Measurements from ENCODE around the gene TRIM40.
"Not testable (repeated sequence)": the region's sequence is repeated elsewhere in the genome, so short reads cannot be mapped to it uniquely, and the experiment has no call there.

The TRIM40 gene

GRCh38 chr6:30163918-30164654, 28.1 kb downstream of the TRIM40 start:
- Histone ChIP-seq H3K36me3 (ENCODE audit: control insufficient read depth in 2 of 2, insufficient read depth in 2 of 2, low read length in 2 of 2) (peaks cover 10 to 17% of the 10 kb centered on the region in 2 donors), H3K27me3 (ENCODE audit: control insufficient read depth in 2 of 2, insufficient read depth in 2 of 2, low read length in 2 of 2) (peaks cover 0 to 2% of the 10 kb centered on the region in 2 donors), H3K27ac (ENCODE audit: low read depth in 2 of 2, low read length in 2 of 2) (peak overlapping the region; percentile 92 to 94), H3K4me3 (ENCODE audit: low read length in 2 of 2) (peak overlapping the region; percentile 69 to 80), H3K9me3 (ENCODE audit: control insufficient read depth in 2 of 2, low read length in 2 of 2) (no peaks in the 10 kb centered on the region), H3K9ac (ENCODE audit: low read depth in 1 of 2, low read length in 2 of 2) (peak overlapping the region; percentile 79 to 91), H3K4me1 (ENCODE audit: control insufficient read depth in 2 of 2, insufficient read depth in 2 of 2, low read length in 2 of 2) (peaks cover 7 to 8% of the 10 kb centered on the region in 2 donors)

- H3K27ac ChIP-seq (ENCODE audit: low read depth in 2 of 2, low read length in 2 of 2), result peak overlapping the region; percentile 92 to 94
- no peaks in the 10 kb centered on the region for H3K9me3 ChIP-seq (ENCODE audit: control insufficient read depth in 2 of 2, low read length in 2 of 2)
- peaks cover 7 to 8% of the 10 kb centered on the region in 2 donors for H3K4me1 ChIP-seq (ENCODE audit: control insufficient read depth in 2 of 2, insufficient read depth in 2 of 2, low read length in 2 of 2)
- peaks cover 0 to 2% of the 10 kb centered on the region in 2 donors for H3K27me3 ChIP-seq (ENCODE audit: control insufficient read depth in 2 of 2, insufficient read depth in 2 of 2, low read length in 2 of 2)
- peaks cover 10 to 20% of the 10 kb centered on the region in 2 donors for H3K36me3 ChIP-seq (ENCODE audit: control insufficient read depth in 2 of 2, insufficient read depth in 2 of 2, low read length in 2 of 2)
- peak overlapping the region; percentile 56 to 91 for H3K9ac ChIP-seq (ENCODE audit: low read depth in 1 of 2, low read length in 2 of 2)
- peak overlapping the region; percentile 69 to 80 for H3K4me3 ChIP-seq (ENCODE audit: low read length in 2 of 2)
These were observed 28.8 kb downstream of the TRIM40 start for GRCh38 chr6:30164714-30165113.

GRCh38 chr6:30165238-30165637, 29.3 kb downstream of the TRIM40 start:
- not testable (repeated sequence) for H3K27me3 ChIP-seq (ENCODE audit: control insufficient read depth in 2 of 2, insufficient read depth in 2 of 2, low read length in 2 of 2); H3K4me1 ChIP-seq (ENCODE audit: control insufficient read depth in 2 of 2, insufficient read depth in 2 of 2, low read length in 2 of 2); H3K27ac ChIP-seq (ENCODE audit: low read depth in 2 of 2, low read length in 2 of 2); H3K9me3 ChIP-seq (ENCODE audit: control insufficient read depth in 2 of 2, low read length in 2 of 2); H3K4me3 ChIP-seq (ENCODE audit: low read length in 2 of 2); H3K9ac ChIP-seq (ENCODE audit: low read depth in 1 of 2, low read length in 2 of 2)
- H3K36me3 ChIP-seq (ENCODE audit: control insufficient read depth in 2 of 2, insufficient read depth in 2 of 2, low read length in 2 of 2), result peaks cover 10 to 21% of the 10 kb centered on the region in 2 donors

GRCh38 chr6:30167101-30167500, 31.2 kb downstream of the TRIM40 start:
- Histone ChIP-seq H3K27me3 (ENCODE audit: control insufficient read depth in 2 of 2, insufficient read depth in 2 of 2, low read length in 2 of 2) (peaks cover 4 to 17% of the 10 kb centered on the region in 2 donors), H3K9ac (ENCODE audit: low read depth in 1 of 2, low read length in 2 of 2) (no peak overlapping the region), H3K4me3 (ENCODE audit: low read length in 2 of 2) (no peak overlapping the region), H3K9me3 (ENCODE audit: control insufficient read depth in 2 of 2, low read length in 2 of 2) (no peaks in the 10 kb centered on the region), H3K4me1 (ENCODE audit: control insufficient read depth in 2 of 2, insufficient read depth in 2 of 2, low read length in 2 of 2) (peaks cover 8 to 11% of the 10 kb centered on the region in 2 donors), H3K36me3 (ENCODE audit: control insufficient read depth in 2 of 2, insufficient read depth in 2 of 2, low read length in 2 of 2) (peaks cover 14 to 32% of the 10 kb centered on the region in 2 donors), H3K27ac (ENCODE audit: low read depth in 2 of 2, low read length in 2 of 2) (no peak overlapping the region)

- Histone ChIP-seq H3K27me3 (ENCODE audit: control insufficient read depth in 2 of 2, insufficient read depth in 2 of 2, low read length in 2 of 2) (peaks cover 4 to 23% of the 10 kb centered on the region in 2 donors), H3K9ac (ENCODE audit: low read depth in 1 of 2, low read length in 2 of 2) (no peak overlapping the region), H3K36me3 (ENCODE audit: control insufficient read depth in 2 of 2, insufficient read depth in 2 of 2, low read length in 2 of 2) (peaks cover 14 to 32% of the 10 kb centered on the region in 2 donors), H3K9me3 (ENCODE audit: control insufficient read depth in 2 of 2, low read length in 2 of 2) (no peaks in the 10 kb centered on the region), H3K27ac (ENCODE audit: low read depth in 2 of 2, low read length in 2 of 2) (no peak overlapping the region), H3K4me1 (ENCODE audit: control insufficient read depth in 2 of 2, insufficient read depth in 2 of 2, low read length in 2 of 2) (peaks cover 4 to 7% of the 10 kb centered on the region in 2 donors), H3K4me3 (ENCODE audit: low read length in 2 of 2) (no peak overlapping the region)
These were observed 32.8 kb downstream of the TRIM40 start for GRCh38 chr6:30168741-30169140.

- Histone ChIP-seq H3K4me1 (ENCODE audit: control insufficient read depth in 2 of 2, insufficient read depth in 2 of 2, low read length in 2 of 2) (peaks cover 0 to 3% of the 10 kb centered on the region in 2 donors), H3K36me3 (ENCODE audit: control insufficient read depth in 2 of 2, insufficient read depth in 2 of 2, low read length in 2 of 2) (peaks cover 14 to 32% of the 10 kb centered on the region in 2 donors), H3K9ac (ENCODE audit: low read depth in 1 of 2, low read length in 2 of 2) (no peak overlapping the region), H3K9me3 (ENCODE audit: control insufficient read depth in 2 of 2, low read length in 2 of 2) (no peaks in the 10 kb centered on the region), H3K4me3 (ENCODE audit: low read length in 2 of 2) (no peak overlapping the region), H3K27me3 (ENCODE audit: control insufficient read depth in 2 of 2, insufficient read depth in 2 of 2, low read length in 2 of 2) (peaks cover 4 to 23% of the 10 kb centered on the region in 2 donors), H3K27ac (ENCODE audit: low read depth in 2 of 2, low read length in 2 of 2) (no peak overlapping the region)
These were observed 34.0 kb downstream of the TRIM40 start for GRCh38 chr6:30169658-30170614.

- Histone ChIP-seq H3K4me1 (ENCODE audit: control insufficient read depth in 2 of 2, insufficient read depth in 2 of 2, low read length in 2 of 2) (peaks cover 0 to 3% of the 10 kb centered on the region in 2 donors), H3K27me3 (ENCODE audit: control insufficient read depth in 2 of 2, insufficient read depth in 2 of 2, low read length in 2 of 2) (peaks cover 4 to 23% of the 10 kb centered on the region in 2 donors), H3K36me3 (ENCODE audit: control insufficient read depth in 2 of 2, insufficient read depth in 2 of 2, low read length in 2 of 2) (peaks cover 14 to 32% of the 10 kb centered on the region in 2 donors), H3K9ac (ENCODE audit: low read depth in 1 of 2, low read length in 2 of 2) (no peak overlapping the region), H3K27ac (ENCODE audit: low read depth in 2 of 2, low read length in 2 of 2) (no peak overlapping the region), H3K9me3 (ENCODE audit: control insufficient read depth in 2 of 2, low read length in 2 of 2) (no peaks in the 10 kb centered on the region), H3K4me3 (ENCODE audit: low read length in 2 of 2) (no peak overlapping the region)
These were observed 35.9 kb downstream of the TRIM40 start for GRCh38 chr6:30171677-30172471.

GRCh38 chr6:30172681-30173080, 36.7 kb downstream of the TRIM40 start:
- H3K36me3 ChIP-seq (ENCODE audit: control insufficient read depth in 2 of 2, insufficient read depth in 2 of 2, low read length in 2 of 2), result peaks cover 9 to 27% of the 10 kb centered on the region in 2 donors
- H3K27me3 ChIP-seq (ENCODE audit: control insufficient read depth in 2 of 2, insufficient read depth in 2 of 2, low read length in 2 of 2), result peaks cover 4 to 23% of the 10 kb centered on the region in 2 donors
- H3K9ac ChIP-seq (ENCODE audit: low read depth in 1 of 2, low read length in 2 of 2), result no peak overlapping the region
- H3K4me1 ChIP-seq (ENCODE audit: control insufficient read depth in 2 of 2, insufficient read depth in 2 of 2, low read length in 2 of 2), result peaks cover 0 to 3% of the 10 kb centered on the region in 2 donors
- no peak overlapping the region for H3K27ac ChIP-seq (ENCODE audit: low read depth in 2 of 2, low read length in 2 of 2)
- H3K4me3 ChIP-seq (ENCODE audit: low read length in 2 of 2), result no peak overlapping the region
- no peaks in the 10 kb centered on the region for H3K9me3 ChIP-seq (ENCODE audit: control insufficient read depth in 2 of 2, low read length in 2 of 2)

GRCh38 chr6:30175765-30176164, 39.8 kb downstream of the TRIM40 start:
- no peak overlapping the region for H3K9ac ChIP-seq (ENCODE audit: low read depth in 1 of 2, low read length in 2 of 2)
- peaks cover 0 to 6% of the 10 kb centered on the region in 2 donors for H3K36me3 ChIP-seq (ENCODE audit: control insufficient read depth in 2 of 2, insufficient read depth in 2 of 2, low read length in 2 of 2)
- H3K9me3 ChIP-seq (ENCODE audit: control insufficient read depth in 2 of 2, low read length in 2 of 2), result peaks cover 0 to 2% of the 10 kb centered on the region in 2 donors
- H3K4me1 ChIP-seq (ENCODE audit: control insufficient read depth in 2 of 2, insufficient read depth in 2 of 2, low read length in 2 of 2), result peaks cover 0 to 3% of the 10 kb centered on the region in 2 donors
- H3K27ac ChIP-seq (ENCODE audit: low read depth in 2 of 2, low read length in 2 of 2), result no peak overlapping the region
- H3K27me3 ChIP-seq (ENCODE audit: control insufficient read depth in 2 of 2, insufficient read depth in 2 of 2, low read length in 2 of 2), result peaks cover 0 to 15% of the 10 kb centered on the region in 2 donors
- no peak overlapping the region for H3K4me3 ChIP-seq (ENCODE audit: low read length in 2 of 2)

All from mucosa of rectum (tissue), 2 donors.